Bone marrow (tissue), 2 donors: ENCODE results near the gene HBEGF.
A peak's percentile ranks its signal among the peaks of the same experiment; 100 is the strongest.

Experiments
- DNase-seq, 2 donors: peaks; one replicate each; lab custom pipeline; 2025; lab: John Stamatoyannopoulos, UW

HBEGF gene

DNA sequence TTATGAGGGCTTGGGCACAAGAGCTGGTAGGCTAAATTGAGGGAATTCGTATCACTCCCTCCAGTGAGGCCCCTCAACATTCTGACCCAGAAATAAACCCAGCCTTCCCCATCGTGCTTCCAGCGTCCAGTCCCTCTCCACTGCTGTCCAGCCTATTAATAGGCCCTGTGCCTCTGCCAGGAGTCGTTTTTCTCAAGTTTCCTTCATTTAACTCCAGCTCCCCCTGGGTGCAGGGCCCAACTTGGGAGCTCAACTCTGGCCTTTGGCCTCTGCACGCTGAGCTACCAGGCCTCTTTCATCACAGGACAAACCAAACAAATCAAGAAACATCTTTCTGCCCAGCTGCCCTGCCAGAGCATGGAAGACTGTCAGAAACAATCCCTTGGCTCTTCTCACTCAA lies 10.0 kb downstream of the HBEGF start:
- no peak for DNase-seq

GRCh38 chr5:140331638-140332037 lies 14.8 kb downstream of the HBEGF start:
- no peak for DNase-seq

DNA sequence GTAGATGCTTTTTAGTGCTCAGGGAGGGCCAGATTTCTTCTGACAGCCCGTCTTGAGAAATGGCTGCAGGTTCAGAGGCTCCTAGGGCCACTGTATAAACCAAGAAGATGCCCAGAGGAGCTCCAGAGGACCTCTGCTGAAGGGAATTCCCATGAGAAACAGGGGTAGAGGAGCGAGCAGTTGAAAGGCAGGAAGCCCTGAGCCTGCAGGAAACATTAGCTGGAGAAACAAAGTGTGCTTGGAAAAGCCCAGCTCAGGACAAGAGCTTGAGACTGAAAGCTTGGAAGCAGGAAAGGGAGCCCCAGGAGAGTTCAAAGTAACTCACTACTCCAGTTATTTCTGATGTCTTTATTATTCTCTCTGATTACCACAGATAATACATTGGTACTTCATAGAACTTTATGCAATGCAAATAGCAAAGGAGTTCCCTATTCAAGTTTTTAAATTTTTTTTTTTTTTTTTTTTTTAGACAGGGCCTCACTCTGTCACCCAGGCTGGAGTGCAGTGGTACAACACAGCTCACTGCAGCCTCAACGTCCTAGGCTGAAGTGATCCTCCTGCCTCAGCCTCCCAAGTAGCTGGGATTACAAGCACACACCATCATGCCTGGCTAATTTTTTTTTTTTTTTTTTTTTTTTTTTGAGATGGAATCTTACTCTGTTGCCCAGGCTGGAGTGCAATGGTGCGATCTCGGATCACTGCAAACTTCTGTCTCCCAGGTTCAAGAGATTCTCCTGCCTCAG lies 16.5 kb downstream of the HBEGF start:
- no peak for DNase-seq

- DNase-seq: no peak
Measured at GRCh38 chr5:140328036-140328764, 18.2 kb downstream of the HBEGF start.

DNA sequence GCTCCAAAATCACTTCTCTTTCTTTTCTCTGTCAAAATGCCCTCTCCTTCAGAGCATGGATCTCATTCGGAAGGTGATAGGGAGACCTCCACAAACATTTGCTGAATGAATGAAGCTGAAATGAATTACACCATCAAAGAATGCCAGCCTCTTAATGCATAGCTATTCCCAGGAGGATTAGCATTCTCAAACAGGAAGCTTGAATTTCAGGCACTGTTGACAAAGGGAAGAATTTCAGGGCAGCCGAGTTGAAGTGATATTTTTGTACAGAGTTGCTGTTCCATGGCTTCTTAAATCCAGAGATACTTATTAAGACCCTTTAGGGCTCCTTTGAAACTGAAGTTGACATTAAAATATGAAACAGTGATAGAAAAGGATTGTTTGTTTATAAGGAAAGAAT lies 18.8 kb downstream of the HBEGF start:
- DNase-seq: no peak

DNA sequence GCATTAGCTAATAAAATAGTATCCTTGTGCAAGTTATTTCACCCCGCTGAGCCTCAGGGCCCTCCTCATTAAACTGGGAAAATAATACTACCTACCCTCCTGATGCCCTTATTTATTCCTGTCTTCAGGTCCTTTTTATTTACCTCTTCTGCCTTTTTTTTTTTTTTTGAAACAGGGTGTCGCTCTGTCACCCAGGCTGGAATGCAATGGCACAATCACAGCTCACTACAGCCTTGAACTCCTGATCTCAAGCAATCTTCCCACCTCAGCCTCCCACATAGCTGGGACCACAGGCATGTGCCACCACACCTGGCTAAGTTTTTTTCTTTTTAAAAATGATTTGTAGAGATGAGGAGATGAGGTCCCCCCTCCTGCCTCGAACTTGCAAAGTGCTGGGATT lies 20.9 kb downstream of the HBEGF start:
- no peak for DNase-seq

DNA sequence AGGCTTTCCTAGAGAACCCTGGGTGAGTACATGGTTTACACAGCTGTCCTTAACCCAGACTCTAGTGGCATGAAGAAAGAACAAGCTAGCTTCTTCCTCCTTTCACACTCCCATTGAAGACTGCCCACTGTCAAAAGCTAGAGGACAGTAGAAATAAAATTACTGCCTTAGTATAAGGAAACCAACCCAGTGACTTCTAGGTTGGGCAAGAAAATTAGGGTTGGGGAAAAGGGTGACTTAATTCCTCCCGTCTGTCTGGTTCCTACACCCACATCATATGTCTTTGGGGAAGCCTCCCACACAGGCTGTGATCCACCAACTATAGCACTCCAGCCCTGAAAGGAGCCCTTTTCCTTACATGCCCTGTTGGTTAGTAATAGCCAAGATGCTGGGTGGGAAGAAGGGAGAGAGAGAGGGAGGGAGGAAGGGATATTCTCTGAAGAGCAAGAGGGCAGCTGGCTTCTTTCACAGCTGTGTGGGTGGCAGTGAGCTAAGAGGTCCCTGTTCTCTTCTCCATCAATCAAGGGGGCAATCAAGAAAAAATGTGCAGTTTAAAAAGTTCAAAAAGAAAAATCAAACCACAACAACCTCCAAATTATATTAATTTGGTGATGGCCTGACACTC lies 21.7 kb downstream of the HBEGF start:
- DNase-seq: no peak

- no peak for DNase-seq
Measured at GRCh38 chr5:140324041-140324600, 22.3 kb downstream of the HBEGF start.

DNA sequence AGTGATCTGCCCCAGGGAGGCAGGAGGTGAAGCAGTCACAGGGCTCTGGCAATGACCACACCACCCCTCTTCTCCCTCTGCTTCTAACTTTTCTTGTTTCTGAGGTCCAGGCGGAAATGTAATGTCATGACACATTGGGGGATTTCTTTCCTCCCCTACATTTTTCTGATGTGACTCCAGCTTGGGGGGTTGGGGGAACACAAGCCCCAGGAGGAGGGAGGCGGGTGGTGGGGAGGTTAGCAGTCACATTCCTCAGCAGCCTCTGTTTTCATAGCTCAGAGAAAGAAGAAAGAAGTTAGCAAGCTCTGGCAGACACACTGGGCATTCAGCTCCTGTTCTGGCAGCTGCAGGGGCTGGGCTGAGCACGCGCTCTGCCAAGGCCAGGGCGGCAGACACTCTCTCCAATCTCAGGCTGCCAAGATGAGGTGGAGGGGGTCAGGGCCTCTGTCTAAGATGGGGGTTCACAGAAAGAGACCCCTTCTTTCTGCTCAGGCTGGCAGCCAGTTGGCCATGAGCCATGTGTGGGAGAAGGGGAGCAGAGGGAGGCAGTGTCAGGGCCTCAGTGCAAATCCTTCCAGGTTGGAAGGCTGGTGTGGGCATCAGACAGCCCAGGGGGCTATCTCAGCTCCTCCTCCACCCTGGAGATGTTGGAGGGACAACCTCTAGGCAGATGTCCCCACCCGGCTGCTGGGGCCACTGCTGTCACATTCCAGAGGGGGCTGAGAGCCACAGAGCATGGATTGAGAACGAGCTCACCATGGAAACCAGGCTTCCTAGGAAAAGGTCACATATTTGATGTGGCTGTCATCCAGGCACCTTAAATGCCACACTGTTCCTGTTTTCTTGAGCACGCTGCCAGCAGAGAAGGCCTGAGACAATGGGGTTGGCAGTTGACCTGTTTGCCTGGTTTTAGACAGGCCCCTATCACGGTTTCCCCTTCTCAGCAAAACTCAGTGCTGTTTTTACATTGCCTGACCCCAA lies 23.4 kb downstream of the HBEGF start:
- no peak for DNase-seq

GRCh38 chr5:140321796-140322195 lies 24.6 kb downstream of the HBEGF start:
- peak in 1 of 2 donors; percentile 25 for DNase-seq

- DNase-seq: no peak
Measured at GRCh38 chr5:140319833-140320232, 26.6 kb downstream of the HBEGF start.

DNA sequence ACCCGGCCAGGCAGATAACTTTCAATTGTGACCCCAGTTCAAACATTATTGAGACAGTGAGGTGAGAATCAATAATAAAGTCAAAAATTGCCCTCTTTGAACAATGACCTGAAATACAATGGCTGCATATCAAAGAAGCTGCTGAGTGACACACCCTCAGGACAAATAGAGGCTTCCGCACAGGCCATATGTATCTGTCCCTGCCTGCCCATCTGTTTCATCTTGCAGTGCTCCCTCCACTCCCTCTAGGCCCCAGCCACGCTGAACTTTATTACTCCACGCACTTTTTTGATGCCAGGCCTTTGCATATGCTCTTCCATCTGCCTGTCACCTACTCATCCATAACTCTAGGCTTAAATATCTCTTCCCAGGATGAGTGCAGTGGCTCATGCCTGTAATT lies 27.6 kb downstream of the HBEGF start:
- no peak for DNase-seq

GRCh38 chr5:140317859-140318258 lies 28.5 kb downstream of the HBEGF start:
- DNase-seq: no peak

- DNase-seq: no peak
Measured at GRCh38 chr5:140312791-140313189, 33.6 kb downstream of the HBEGF start.

- no peak for DNase-seq
Measured at GRCh38 chr5:140312067-140312790, 34.2 kb downstream of the HBEGF start.

DNA sequence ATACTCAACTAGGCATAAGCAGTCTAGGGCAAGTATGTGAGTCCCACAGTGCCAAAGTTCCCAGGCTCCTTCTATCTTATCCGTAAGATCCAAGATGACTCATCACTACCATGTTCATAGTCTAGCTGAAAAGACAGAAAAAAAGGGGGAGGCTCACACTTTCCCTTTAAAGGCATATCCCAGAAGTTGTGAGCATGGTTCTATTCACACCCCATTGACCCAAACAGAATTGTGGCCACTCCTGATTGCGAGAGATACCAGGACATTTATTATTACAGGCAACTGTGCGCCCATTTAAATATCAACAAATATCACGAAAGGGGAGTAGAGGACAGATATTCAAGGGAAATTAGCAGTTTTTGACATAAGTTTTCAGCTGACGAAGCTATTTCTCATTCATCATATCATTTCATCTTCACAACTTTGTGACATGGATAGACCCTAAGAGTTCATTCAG lies 35.4 kb downstream of the HBEGF start:
- DNase-seq: no peak

GRCh38 chr5:140310434-140310833 lies 36.0 kb downstream of the HBEGF start:
- DNase-seq: no peak

- DNase-seq: no peak
Measured at GRCh38 chr5:140309706-140310249, 36.6 kb downstream of the HBEGF start.

DNA sequence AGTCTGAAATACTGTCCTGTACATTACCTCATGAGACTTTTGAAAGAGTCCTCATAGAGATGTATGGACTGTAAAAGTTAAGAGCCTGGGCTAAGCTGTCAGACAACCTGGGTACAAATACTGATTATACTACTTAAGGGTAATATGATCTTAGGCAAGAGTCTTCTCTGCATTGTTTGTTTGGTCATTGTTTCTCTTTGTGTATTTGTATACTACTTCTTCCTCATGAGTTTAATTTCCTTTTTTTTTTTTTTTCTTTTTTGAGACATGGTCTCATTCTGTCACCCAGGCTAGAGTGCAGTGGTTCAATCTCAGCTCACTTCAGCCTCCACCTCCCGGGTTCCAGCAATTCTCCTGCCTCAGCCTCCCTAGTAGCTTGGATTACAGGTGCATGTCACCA lies 40.9 kb downstream of the HBEGF start:
- DNase-seq: no peak

- DNase-seq: no peak
Measured at GRCh38 chr5:140303966-140304365, 42.4 kb downstream of the HBEGF start.
